HG02610 (cell line): Measurements from ENCODE around the gene SLC39A9.
A peak's percentile ranks its signal among the peaks of the same experiment; 100 is the strongest.

Source experiments
- ATAC-seq: cut with Tn5 transposase; IDR thresholded peaks from one replicate; pipeline ENCODE4 v1.9.1; 2021; ENCODE audit warnings: mild to moderate bottlenecking, moderate library complexity; ENCODE audit not compliant: unreplicated experiment

Gene SLC39A9, protein sequence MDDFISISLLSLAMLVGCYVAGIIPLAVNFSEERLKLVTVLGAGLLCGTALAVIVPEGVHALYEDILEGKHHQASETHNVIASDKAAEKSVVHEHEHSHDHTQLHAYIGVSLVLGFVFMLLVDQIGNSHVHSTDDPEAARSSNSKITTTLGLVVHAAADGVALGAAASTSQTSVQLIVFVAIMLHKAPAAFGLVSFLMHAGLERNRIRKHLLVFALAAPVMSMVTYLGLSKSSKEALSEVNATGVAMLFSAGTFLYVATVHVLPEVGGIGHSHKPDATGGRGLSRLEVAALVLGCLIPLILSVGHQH

DNA sequence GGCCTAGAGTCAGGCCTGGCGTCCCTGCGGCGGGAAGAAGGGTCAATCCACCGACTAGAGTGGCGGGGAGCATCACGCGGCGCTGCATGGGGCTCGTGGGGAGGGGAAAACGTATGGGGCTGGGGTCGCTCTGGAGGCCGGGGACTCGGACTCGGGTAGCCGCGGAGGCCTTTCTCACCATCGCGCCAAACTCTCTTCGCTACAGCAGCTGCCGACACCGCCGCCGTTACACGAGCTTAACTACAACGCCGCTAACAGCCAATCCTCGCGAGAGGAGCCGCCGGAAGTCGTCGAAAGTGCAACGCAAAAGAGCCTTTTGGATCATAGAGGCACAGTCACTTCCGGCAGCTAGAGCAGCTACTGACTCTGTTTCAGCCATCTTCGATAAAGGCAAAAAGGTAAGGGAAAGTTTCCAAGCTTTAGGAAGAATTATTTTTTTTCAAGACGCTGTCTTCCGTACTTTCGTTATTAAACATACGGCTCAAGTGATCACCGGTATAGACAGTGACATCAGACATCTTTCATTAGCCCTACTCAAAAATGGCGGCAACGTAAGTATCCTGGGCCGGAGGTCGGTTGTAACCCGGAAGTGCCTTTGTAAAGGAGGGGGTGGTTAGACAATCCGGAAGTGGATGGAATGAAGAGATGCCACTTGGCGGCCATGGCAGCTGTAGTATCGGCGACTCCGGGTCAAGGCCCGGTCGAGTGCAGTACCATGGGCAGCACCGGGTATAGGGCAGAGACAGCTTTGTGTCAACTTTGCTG, at the start of gene SLC39A9, which contains the start of gene ERH:
Gene SLC39A9, plus strand, starts transcription at position 640 of the 765 bp plus-strand sequence. CDS start 678 bp downstream, outside the sequence.
Gene ERH, minus strand, starts transcription at position 247 of the 765 bp plus-strand sequence. Its CDS starts 66 bp downstream, at position 181.
- ATAC-seq = peak; percentile 88

- ATAC-seq = no peak
These were observed 49.3 kb upstream of the SLC39A9 start for GRCh38 chr14:69349091-69349777.

GRCh38 chr14:69350892-69351291, 47.6 kb upstream of the SLC39A9 start:
- no peak for ATAC-seq

GRCh38 chr14:69351385-69351784, 47.1 kb upstream of the SLC39A9 start:
- no peak for ATAC-seq

GRCh38 chr14:69351911-69352310, 46.6 kb upstream of the SLC39A9 start:
- ATAC-seq = no peak

- ATAC-seq = no peak
These were observed 45.3 kb upstream of the SLC39A9 start for GRCh38 chr14:69353168-69353567.

DNA sequence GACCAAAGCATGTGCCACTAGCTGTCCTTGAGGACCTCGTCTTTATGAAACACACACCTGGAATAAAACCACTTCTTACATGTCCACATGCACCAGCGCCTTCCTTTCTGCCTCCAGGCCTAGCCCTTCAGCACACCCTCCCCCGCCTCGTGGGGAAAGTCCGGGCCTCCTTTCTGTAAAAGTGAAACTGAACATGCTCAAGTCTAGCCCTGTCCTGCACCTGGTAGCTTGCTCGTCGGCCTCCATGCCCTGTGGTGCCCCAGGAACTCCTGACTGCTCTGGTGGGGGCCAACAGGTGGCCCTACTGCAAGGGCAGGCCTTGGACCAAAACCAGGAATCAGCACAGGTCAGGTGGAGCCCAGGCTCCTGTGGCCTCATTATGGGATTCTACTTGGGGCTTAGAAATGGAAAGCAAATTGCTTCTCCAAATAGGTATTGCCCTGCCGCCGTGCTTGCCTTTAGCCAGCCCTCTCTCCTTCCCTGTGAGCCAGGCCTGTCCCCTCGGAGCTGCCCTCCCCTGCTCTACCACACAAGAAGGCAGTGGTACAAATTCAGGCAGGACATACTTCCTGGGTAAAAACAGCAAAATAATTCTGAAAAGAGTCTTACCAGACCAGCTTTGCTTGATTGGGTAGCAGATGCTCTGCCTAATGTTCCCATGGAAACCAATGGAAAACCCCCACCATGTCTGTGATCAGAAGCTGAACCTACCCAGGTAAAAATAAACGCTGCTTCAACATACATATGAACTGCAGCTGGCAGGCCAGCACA, 43.9 kb upstream of the SLC39A9 start:
- peak; percentile 87 for ATAC-seq

GRCh38 chr14:69355154-69355597, 43.3 kb upstream of the SLC39A9 start:
- ATAC-seq = no peak

GRCh38 chr14:69355607-69356281, 42.7 kb upstream of the SLC39A9 start:
- ATAC-seq = no peak

GRCh38 chr14:69356903-69357543, 41.5 kb upstream of the SLC39A9 start:
- ATAC-seq = no peak

DNA sequence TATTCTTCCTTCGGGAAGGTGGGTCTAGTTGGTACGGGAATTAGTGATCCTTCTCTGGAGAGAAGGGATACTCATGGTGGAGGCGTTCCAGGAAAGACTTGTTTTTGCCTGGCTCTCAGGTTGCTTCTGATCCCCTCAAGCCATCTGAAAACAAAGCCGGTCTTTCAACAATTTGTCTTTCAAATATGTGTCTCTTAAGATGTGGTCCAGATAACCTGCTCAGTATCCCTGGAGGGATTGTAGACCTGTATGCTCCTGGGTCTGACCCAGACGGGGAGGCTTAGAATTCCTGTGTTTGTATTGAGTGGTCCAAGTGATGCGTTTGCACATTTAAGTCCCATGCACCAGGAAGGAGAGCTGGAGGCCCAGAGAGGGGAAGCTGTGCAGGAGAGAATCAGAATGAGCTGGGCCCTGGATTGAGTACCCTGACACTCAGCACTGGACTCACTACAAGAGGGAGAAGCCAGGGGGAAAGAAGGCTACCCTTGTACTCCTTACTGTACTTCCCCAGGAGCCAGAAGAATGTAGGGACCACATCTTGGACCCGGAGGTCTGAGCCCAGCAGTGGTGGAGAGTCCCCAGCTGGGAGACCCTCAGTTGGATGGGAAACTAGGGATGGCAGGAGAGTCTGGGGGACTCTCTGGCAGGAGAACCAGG, 40.8 kb upstream of the SLC39A9 start:
- ATAC-seq = no peak

GRCh38 chr14:69358233-69358963, 40.1 kb upstream of the SLC39A9 start:
- ATAC-seq = peak; percentile 26

GRCh38 chr14:69358966-69359365, 39.5 kb upstream of the SLC39A9 start:
- no peak for ATAC-seq

DNA sequence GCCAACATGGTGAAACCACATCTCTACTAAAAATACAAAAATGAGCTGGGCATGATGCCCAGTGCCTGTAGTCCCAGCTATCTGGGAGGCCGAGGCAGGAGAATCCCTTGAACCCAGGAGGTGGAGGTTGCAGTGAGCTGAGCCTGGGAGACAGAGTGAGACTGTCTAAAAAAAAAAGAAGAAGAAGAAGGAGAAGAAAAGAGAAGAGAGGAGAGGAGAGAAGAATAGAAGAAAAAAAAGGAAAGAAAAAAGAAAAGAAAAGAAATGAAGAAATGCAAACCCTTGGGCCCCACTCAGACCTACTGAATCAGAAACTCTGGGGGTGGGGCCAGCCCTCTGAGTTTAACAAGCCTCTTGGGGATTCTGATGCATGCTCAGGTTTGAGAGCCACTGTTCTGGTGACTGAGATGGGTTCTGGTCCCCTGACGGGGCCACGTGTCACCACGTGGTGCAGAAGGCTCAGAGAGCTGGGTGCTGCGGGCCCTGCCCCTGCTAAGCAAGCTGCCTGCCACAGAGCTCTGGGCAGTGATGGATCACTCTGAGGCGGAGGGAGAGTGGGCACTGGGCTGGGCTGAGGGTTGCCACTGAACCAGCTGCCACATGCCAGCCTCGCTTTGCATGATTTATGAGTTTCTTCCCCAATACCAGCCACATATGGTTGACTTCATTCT, 37.9 kb upstream of the SLC39A9 start:
- ATAC-seq = peak; percentile 56

GRCh38 chr14:69363055-69363454, 35.4 kb upstream of the SLC39A9 start:
- ATAC-seq = no peak

DNA sequence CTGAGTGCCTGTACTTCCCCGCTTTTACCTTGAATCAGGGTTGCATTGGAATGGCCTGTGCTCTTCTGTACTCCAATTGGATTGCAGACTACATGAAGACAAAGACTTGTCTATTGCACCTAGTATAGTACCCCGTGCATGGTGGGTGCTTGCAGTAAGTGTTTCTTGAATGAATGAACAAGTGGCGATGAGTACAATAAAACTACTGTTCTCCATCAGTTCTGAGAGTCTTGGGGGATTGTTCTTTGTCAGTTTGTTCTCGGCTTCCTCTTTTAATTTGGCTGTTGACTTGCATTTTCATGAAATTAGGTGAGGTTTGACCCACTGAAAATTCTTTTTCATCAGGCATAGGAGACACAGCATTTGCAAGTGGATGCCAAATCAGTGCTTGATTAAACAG, 34.5 kb upstream of the SLC39A9 start:
- no peak for ATAC-seq

GRCh38 chr14:69364378-69364777, 34.1 kb upstream of the SLC39A9 start:
- no peak for ATAC-seq

- ATAC-seq = no peak
These were observed 32.4 kb upstream of the SLC39A9 start for GRCh38 chr14:69366069-69366468.
